ENCODE results near the gene TEAD4.
"Not testable (repeated sequence)": the region's sequence is repeated elsewhere in the genome, so short reads cannot be mapped to it uniquely, and the experiment has no call there.

TEAD4 gene

DNA sequence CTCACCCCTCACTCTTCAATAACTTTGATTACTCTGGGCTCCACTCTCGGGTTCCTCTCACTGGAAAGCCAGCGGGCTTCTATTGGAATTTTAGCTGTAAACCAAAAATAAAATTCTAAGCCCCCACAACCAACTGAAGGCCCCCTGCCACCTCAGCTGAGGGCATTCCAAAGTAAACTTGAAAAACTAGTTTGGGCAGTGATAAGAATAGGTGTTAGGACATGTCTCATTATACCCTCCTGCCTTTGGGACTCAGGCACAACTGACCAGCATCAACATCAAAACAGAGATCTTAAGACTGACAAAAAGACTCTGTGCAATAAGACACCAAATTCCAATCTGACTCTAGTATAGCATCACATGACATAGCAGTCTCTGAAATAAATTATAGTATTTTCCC is 106.1 kb downstream of the TEAD4 start:
- no peak overlapping the region for H3K4me3 ChIP-seq (ENCODE audit: low read depth, low read length)
- ChIA-PET POLR2A (no interaction called here), CTCF (interaction anchor here (1.0 to 1.7 kb wide), 4 partner anchors 8 to 210 kb away, joined by 3 to 13 read pairs (median 6); no protein-coding TSS in a partner anchor)
- TF ChIP-seq, protein P1, sequence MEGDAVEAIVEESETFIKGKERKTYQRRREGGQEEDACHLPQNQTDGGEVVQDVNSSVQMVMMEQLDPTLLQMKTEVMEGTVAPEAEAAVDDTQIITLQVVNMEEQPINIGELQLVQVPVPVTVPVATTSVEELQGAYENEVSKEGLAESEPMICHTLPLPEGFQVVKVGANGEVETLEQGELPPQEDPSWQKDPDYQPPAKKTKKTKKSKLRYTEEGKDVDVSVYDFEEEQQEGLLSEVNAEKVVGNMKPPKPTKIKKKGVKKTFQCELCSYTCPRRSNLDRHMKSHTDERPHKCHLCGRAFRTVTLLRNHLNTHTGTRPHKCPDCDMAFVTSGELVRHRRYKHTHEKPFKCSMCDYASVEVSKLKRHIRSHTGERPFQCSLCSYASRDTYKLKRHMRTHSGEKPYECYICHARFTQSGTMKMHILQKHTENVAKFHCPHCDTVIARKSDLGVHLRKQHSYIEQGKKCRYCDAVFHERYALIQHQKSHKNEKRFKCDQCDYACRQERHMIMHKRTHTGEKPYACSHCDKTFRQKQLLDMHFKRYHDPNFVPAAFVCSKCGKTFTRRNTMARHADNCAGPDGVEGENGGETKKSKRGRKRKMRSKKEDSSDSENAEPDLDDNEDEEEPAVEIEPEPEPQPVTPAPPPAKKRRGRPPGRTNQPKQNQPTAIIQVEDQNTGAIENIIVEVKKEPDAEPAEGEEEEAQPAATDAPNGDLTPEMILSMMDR (IDR thresholded peaks at IDR 0.05; ENCODE audit: insufficient read depth, low read length, missing control alignments), result no peak
- no peak for DNase-seq (ENCODE audit: low read depth, low spot score)

DNA sequence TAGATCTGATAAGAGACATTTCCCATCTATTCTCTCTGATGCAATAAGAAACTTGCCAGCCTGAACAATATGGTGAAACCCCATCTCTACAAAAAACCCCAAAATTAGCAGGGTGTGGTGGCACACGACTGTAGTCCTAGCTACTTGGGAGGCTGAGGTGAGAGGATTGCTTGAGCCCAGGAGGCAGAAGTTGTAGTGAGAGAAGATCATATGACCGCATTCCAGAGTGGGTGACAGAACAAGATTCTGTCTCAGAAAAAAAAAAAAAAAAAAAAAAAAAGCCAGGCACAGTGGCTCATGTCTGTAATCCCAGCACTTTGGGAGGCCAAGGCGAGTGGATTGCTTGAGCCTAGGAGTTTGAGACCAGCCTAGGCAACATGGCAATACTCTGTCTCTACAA is 106.6 kb downstream of the TEAD4 start:
- CTCF ChIA-PET, result interaction anchor here (1.0 to 1.7 kb wide), 4 partner anchors 8 to 209 kb away, joined by 3 to 13 read pairs (median 6); no protein-coding TSS in a partner anchor
- H3K4me3 ChIP-seq (ENCODE audit: low read depth, low read length); POLR2A ChIA-PET; DNase-seq (ENCODE audit: low read depth, low spot score): not testable (repeated sequence)

DNA sequence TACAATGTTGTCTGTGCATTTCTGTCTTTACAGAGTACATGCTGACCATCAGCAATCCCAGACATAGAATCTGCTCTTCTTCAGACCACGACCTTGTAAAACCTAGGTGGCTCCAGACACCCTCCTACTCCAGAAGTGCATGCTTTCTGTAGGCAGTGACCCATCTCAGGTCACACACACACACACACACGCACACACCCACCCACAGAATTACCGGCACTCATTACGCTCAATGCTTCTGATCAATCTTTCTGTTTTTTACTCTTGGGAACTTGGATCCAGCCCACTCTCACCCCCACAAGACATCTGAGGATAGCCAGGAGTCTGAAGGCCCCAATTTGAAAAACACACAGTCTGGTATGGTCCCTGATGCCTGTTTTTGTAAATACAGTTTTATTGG is 110.5 kb downstream of the TEAD4 start:
- ChIA-PET POLR2A (no interaction called here), CTCF (interaction anchor here (1.2 to 10.2 kb wide), 4 partner anchors 58 to 207 kb away, joined by 3 to 250 read pairs (median 6); no protein-coding TSS in a partner anchor)
- DNase-seq (ENCODE audit: low read depth, low spot score), result no peak

DNA sequence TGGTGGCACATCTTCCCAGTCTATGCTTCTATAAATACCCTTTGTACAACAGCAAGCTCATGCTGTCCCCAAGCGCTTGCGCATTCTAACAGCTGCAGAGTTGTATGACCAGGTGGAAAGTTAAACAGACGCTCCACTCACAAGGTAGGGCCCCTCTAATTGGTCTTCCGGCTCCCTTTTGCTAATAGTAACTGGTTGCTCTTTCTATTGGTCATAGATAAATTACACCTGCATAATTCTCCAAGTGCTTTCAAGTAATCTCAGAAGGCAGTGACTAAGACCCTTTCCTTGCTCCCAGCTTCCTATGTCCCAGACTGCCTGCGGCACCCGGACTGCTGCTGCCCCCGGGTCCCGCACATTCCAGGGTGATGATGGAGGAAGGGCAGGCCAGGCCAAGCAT is 111.9 kb downstream of the TEAD4 start:
- H3K4me3 ChIP-seq (ENCODE audit: low read depth, low read length), result no peak overlapping the region
- ChIA-PET CTCF (interaction anchor here (0.6 to 10.2 kb wide), 7 partner anchors 10 to 206 kb away, joined by 3 to 250 read pairs (median 5); no protein-coding TSS in a partner anchor), POLR2A (no interaction called here)
- TF ChIP-seq, protein P1 (IDR thresholded peaks at IDR 0.05; ENCODE audit: insufficient read depth, low read length, missing control alignments), result no peak
- no peak for DNase-seq (ENCODE audit: low read depth, low spot score)

More for the DNA sequence above, 110.5 kb downstream of the TEAD4 start:
- TF ChIP-seq, protein P1 (IDR thresholded peaks at IDR 0.05; ENCODE audit: insufficient read depth, low read length, missing control alignments), result no peak
- no peak overlapping the region for H3K4me3 ChIP-seq (ENCODE audit: low read depth, low read length)

DNA sequence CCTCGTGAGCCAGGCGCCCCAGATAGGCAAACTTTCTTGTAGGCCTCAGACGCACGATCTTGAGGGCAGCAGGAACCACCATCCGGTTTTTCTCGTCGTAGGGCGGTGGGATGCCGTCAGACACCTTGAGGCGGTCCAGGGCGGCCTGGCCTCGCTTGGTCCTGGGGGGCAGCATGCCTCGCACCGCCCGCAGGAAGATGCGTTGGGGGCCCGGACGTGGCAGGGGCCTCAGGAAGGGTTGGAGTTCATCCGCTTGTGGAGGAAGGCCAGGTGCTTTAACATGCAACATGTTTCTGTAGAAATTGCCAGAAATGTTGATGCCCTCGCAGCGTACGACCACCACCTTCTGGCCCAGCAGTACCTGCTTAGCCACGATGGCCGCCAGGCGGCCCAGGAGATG is 112.5 kb downstream of the TEAD4 start:
- DNase-seq (ENCODE audit: low read depth, low spot score), result no peak
- ChIA-PET POLR2A (no interaction called here), CTCF (interaction anchor here (1.3 to 10.2 kb wide), 4 partner anchors 11 to 205 kb away, joined by 4 to 250 read pairs (median 5); no protein-coding TSS in a partner anchor)
- TF ChIP-seq, protein P1 (IDR thresholded peaks at IDR 0.05; ENCODE audit: insufficient read depth, low read length, missing control alignments), result no peak
- H3K4me3 ChIP-seq (ENCODE audit: low read depth, low read length), result no peak overlapping the region

DNA sequence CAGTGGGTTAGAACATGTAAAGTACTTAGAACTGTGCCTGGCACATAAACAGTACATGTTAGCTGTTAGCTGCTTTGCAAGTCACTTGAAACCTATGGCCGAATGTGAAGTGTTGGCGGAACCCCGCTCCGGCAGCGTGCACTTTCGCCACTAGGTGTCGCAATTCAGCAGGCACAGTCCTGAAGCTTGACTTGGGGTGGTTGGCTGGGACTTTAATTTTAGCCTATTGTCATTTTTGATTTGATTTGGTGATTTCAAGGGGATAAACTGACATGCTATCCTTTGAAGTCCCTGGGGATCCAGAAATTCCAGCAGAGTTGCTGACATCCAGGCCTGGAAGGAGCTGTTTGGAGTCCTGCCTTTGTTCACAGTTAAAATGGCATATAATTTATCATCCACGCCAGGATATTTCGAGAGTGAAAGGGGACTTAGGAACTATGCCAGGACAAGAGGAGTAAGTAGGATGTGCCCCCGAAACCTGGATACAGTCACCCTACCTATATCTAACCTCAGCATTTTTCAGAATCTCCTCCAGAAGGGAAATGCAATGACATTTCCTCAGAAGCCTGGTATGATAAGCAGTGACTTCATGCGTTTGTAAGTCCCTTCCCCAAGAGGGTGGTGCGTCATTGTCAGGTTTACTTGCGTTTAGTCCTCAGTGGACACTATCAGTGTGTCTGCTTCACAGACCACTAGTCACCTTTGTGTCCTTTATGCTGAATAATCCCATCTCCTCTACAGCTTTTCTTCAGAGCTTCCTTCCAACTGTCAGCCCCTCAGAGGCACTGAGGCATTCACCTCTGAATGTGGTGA is 114.4 kb downstream of the TEAD4 start:
- DNase-seq (ENCODE audit: low read depth, low spot score), result peak; percentile 42
- no peak overlapping the region for H3K4me3 ChIP-seq (ENCODE audit: low read depth, low read length)
- TF ChIP-seq, protein P1 (IDR thresholded peaks at IDR 0.05; ENCODE audit: insufficient read depth, low read length, missing control alignments), result peak; percentile 91
- CTCF ChIA-PET, result interaction anchor here (0.7 to 10.2 kb wide), 55 partner anchors 8 to 236 kb away, joined by 3 to 250 read pairs (median 4); no protein-coding TSS in a partner anchor
- POLR2A ChIA-PET, result interaction anchor here (0.7 to 1.3 kb wide), 2 partner anchors 202 to 222 kb away, joined by 3 to 8 read pairs; no protein-coding TSS in a partner anchor
